ENCODE measurements around the gene CMIP. TPM values are rescaled to one million over a fixed set of nuclear protein-coding genes. Genes with fewer than 3 reads are reported as not detected.

Gene CMIP
- total RNA-seq, 1 experiment from 2014 or later = 48.2 TPM

DNA sequence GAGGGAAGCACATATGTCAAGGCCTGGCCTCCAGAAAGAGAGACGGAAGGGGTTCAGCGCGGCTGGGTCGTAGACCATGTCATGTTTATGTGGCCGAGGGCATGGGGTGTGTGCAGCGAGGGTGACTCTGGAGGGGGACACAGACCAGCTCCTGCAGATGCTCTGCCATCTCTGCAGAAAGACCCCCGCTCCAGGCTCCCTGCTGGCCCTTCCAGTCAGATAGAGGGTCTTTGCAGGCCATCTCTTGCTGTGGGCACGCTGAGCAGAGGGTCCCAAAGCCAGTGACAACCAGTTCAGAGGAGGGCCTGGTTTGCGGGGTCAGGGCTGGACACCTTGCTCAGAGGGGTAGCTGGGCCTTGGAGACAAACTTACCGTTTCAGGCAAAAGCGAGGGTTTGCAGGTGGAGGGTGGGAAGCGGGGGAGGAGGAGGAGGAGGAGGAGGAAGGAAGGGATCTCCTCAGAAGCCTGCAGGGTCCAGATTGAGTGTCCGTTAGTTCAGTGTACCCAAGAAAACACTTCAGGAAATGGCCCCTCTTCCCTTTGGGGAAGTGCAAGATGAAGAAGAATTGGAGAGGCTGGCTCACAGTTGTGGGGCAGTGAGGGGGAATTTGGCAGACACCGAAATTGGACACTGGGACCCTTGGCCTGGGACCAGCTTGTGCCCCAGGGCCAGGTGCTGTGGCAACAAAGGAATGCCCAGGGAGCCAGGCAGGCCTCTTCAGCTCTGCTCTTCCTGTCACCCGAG, 102.8 kb downstream of the CMIP start:
- no CpG with 5 or more reads among the region's 15 CpGs for whole genome bisulfite sequencing (ENCODE audit: extremely low coverage, insufficient read length, low lambda C conversion rate)
- no peak overlapping the region for H2AFZ ChIP-seq (ENCODE audit: low read length)
- Mint-ChIP-seq H3K4me3 (no peak overlapping the region), H3K4me1 (peaks cover 34 to 38% of the 10 kb centered on the region in 2 experiments), H3K9me3 (no peaks in the 10 kb centered on the region), H3K27ac (peak overlapping the region in 2 of 3 experiments; percentile 2 to 59; a peak in 1 of 7 replicates), H3K36me3 (ENCODE audit: insufficient read depth in 1 of 3, low read depth in 3 of 3) (no peaks in the 10 kb centered on the region; a peak in 2 of 7 replicates), H3K27me3 (ENCODE audit: low read depth) (no peaks in the 10 kb centered on the region)
- TF ChIP-seq, protein P1, sequence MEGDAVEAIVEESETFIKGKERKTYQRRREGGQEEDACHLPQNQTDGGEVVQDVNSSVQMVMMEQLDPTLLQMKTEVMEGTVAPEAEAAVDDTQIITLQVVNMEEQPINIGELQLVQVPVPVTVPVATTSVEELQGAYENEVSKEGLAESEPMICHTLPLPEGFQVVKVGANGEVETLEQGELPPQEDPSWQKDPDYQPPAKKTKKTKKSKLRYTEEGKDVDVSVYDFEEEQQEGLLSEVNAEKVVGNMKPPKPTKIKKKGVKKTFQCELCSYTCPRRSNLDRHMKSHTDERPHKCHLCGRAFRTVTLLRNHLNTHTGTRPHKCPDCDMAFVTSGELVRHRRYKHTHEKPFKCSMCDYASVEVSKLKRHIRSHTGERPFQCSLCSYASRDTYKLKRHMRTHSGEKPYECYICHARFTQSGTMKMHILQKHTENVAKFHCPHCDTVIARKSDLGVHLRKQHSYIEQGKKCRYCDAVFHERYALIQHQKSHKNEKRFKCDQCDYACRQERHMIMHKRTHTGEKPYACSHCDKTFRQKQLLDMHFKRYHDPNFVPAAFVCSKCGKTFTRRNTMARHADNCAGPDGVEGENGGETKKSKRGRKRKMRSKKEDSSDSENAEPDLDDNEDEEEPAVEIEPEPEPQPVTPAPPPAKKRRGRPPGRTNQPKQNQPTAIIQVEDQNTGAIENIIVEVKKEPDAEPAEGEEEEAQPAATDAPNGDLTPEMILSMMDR (conservative IDR thresholded peaks at IDR 0.05) = no peak
- H3K27ac ChIP-seq (ENCODE audit: insufficient read length, low read depth, low read length) = no peak overlapping the region
- H3K4me1 ChIP-seq (ENCODE audit: insufficient read depth, low read length) = no peaks in the 10 kb centered on the region; the same call in 1 of the 2 replicates
- no peak overlapping the region for H4K8ac ChIP-seq (replicated peaks; ENCODE audit: insufficient read length, low read depth, low read length)
- no peak overlapping the region for H3K4me2 ChIP-seq (ENCODE audit: insufficient read depth, insufficient read length, low read length)
- no peaks in the 10 kb centered on the region for H3K23me2 ChIP-seq (ENCODE audit: insufficient read length, low read depth, low read length, poor library complexity, severe bottlenecking)
- H2BK5ac ChIP-seq (ENCODE audit: insufficient read length, low read length) = no peak overlapping the region
- H4K20me1 ChIP-seq (ENCODE audit: control insufficient read depth, insufficient read depth, insufficient read length) = no peaks in the 10 kb centered on the region
- no peak overlapping the region for H2BK20ac ChIP-seq (ENCODE audit: low read depth, low read length, poor library complexity, severe bottlenecking)
- DNase-seq = no peak
- H3T11ph ChIP-seq (ENCODE audit: low read length) = no peak overlapping the region
- no peak overlapping the region for H3K18ac ChIP-seq (ENCODE audit: insufficient read length, low read depth, low read length)
- no peak overlapping the region; the same call in 1 of the 2 replicates for H3K14ac ChIP-seq (ENCODE audit: insufficient read depth, low read length)
- H2AK5ac ChIP-seq (ENCODE audit: insufficient read length, low read length) = no peak overlapping the region
- H4K5ac ChIP-seq (ENCODE audit: insufficient read length, low read depth, low read length) = no peak overlapping the region
- peaks cover 9% of the 10 kb centered on the region; the same call in 1 of the 2 replicates for H3K79me2 ChIP-seq (ENCODE audit: insufficient read depth, low read length)
- H3K79me1 ChIP-seq (ENCODE audit: insufficient read depth, low read depth, low read length, poor library complexity, severe bottlenecking) = peaks cover 4% of the 10 kb centered on the region
- H2BK120ac ChIP-seq (ENCODE audit: low read depth, low read length, poor library complexity, severe bottlenecking) = no peak overlapping the region
- H3K9ac ChIP-seq (ENCODE audit: extremely low read depth, insufficient read length, low read length) = no peak overlapping the region
- no peak overlapping the region for H3K4ac ChIP-seq (ENCODE audit: low read depth, low read length)
- no peak overlapping the region for H3K56ac ChIP-seq (ENCODE audit: insufficient read length, low read depth, low read length)
- H2BK12ac ChIP-seq (ENCODE audit: insufficient read length, low read depth, low read length) = no peak overlapping the region
- no peak overlapping the region for H4K91ac ChIP-seq (ENCODE audit: insufficient read length, low read depth, low read length)
- H3K27me3 ChIP-seq (ENCODE audit: insufficient read depth, low read length) = no peaks in the 10 kb centered on the region
- no peak overlapping the region for H3K23ac ChIP-seq (ENCODE audit: insufficient read length, low read depth, low read length)
- no peaks in the 10 kb centered on the region for H3K9me3 ChIP-seq (ENCODE audit: control insufficient read depth, low read depth, low read length)
- no peak overlapping the region for H2BK15ac ChIP-seq (ENCODE audit: low read depth, low read length)

Measured in H9 (cell line).